ENCODE data around the gene CRTC3. TPM values are rescaled to one million over a fixed set of nuclear protein-coding genes. Genes with fewer than 3 reads are reported as not detected.
"Not testable (repeated sequence)": the region's sequence is repeated elsewhere in the genome, so short reads cannot be mapped to it uniquely, and the experiment has no call there.

The CRTC3 gene
- total RNA-seq, 1 donor from 2014 or later = 13.9 TPM

DNA sequence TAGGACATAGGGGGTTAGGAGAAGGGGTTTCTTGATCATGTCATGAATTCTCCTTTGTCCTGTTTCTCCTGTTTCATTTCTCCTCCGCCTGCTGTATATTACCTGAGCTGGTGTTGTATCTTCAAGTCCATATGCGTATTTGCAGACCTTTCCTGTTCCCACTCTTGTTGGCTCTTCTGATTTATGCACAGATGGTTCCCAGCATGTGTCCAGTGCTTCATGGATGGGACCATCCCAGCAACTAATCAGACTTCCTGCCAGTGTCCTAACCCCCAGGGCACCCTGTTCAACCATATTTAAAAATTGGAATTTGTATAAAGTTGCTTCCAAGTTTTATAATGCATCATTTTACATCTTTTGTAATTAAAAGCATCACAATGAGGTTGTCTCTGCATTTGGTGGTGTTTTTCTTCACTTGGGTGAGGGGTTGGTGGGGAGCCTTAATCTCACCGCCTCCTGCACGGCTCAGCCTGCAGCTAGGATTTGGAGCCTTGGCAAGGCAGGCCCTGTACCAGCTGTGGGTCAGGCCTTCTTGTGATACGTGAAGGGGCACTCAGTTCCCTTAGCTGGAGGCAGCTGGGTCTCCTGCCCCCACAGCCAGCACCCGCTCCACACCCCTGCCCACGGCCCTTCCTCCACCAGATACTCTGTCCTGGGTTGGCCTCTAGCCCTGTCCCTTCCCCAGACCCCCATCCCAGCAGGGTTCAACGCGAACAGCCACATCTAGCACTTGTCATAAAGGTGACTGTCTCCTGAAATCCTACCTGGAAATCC lies 115.4 kb downstream of the CRTC3 start:
- FAIRE-seq (no peak), DNase-seq (ENCODE audit: low spot score in 2 of 2) (no peak)

DNA sequence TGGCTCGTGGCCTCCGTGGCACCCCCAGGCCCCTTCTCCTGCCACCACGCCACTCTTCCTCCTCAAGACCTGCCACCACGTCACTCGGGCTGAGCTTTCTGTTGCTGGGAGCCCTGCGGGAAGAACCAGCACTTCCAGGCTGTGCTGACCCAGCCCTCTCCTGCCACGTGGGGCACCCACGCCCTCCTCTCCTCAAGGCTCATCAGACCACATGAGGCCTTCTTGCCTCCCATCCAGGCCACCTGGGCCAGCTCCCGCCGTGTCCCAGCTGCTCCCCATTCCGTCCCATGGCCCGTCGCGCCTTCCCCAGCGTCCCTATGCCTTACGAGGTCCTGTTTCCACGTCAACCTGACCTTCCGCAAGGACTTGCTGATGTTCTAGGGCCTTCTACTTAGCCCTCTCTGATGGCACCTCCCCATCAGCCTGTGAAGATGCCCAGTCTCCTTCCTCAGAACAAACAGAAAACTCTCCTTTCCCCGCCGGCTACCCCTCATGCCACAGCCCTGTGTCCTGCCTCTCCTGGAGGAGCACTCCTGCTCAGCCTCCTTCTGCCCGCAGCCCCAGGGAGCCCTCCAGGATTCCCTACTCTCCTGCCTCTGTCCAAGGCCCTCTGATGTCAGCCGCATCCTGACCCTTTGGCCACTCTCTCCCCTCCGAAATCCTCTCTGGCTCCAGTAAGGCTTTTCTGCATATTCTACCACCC lies 116.3 kb downstream of the CRTC3 start:
- DNase-seq (ENCODE audit: low spot score in 2 of 2) = no peak

DNA sequence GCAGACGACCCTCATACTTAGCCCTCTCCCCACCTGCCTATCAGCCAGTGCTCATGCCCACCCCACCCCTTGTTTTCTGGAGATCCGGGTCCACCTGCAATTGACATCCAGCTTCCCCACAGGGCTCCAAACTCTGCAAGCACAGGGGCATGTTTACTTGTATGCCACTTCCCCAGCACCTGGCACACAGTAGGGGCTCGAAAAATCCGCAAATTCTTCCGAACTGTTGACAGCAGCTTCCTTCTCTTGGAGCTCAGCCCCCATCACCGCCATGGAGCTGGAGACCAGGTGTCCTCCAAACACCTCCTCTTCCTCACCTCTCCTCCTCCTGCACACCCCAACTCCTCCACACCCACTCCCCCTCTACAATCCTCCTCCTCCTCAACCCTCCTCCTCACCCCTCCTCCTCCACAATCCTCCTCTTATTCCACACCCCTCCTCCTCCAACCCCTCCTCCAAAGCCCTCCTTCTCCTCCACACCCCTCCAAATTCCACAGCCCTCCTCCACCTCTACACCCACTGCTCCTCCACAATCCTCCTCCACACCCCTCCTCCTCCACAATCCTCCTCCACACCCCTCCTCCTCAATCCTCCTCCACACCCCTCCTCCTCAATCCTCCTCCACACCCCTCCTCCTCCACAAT lies 117.1 kb downstream of the CRTC3 start:
- DNase-seq (ENCODE audit: low spot score in 2 of 2) (no peak), FAIRE-seq (no peak)

More for the DNA sequence above, 116.3 kb downstream of the CRTC3 start:
- no peak for FAIRE-seq

DNA sequence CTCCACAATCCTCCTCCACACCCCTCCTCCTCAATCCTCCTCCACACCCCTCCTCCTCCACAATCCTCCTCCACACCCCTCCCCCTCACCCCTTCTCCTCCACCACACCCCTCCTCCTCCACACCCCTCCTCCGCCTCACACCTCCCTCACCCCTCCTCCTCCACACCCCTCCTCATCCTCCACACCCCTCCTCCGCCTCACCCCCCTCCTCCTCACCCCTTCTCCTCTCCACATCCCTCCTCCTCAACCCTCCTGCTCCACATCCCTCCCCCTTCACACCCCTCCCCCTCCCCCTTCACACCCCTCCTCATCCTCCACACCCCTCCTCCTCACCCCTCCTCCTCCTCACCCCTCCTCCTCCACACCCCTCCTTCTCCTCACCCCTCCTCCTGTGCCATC lies 117.6 kb downstream of the CRTC3 start:
- DNase-seq (ENCODE audit: low spot score in 2 of 2) (no peak), FAIRE-seq (no peak)

DNA sequence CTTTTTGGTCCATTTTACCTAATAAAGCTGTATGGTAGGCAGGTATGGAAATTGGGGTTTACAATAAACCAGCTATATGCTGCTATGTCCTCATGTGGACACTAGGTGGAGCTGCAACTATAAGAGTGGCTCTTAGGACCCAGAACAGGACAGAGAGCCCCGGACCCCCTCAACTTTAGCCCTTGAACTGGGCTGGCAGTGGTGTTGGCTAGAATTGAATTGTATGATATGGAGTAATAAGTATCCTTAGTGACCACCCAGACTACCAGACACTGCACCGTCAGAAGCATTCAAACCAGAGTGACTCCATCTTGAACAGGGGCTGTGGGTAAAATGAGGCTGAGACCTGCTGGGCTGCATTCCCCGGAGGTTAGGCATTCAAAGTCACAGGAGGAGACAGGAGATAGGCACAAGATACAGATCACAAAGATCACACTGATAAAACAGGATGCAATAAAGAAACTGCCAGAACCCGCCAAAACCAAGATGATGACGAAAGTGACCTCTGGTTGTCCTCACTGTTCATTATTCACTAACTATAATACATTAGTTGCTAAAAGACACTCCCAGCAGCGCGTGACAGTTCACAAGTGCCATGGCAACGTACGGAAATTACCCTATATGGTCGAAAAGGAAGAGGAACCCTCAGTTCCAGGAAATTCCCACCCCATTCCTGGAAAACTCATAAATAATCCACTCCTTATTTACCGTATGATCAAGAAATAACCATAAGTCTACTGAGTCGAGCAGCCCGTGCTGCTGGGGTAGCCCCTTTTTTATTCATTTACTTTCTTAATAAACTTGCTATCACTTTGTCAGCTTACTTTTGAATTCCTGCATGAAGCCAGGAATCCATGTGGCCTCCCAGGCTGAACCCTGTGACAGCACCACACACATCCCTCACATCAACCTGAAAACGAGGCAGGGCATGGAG lies 118.7 kb downstream of the CRTC3 start:
- peak; percentile 63 to 73 for DNase-seq (ENCODE audit: low spot score in 2 of 2)
- FAIRE-seq = no peak

DNA sequence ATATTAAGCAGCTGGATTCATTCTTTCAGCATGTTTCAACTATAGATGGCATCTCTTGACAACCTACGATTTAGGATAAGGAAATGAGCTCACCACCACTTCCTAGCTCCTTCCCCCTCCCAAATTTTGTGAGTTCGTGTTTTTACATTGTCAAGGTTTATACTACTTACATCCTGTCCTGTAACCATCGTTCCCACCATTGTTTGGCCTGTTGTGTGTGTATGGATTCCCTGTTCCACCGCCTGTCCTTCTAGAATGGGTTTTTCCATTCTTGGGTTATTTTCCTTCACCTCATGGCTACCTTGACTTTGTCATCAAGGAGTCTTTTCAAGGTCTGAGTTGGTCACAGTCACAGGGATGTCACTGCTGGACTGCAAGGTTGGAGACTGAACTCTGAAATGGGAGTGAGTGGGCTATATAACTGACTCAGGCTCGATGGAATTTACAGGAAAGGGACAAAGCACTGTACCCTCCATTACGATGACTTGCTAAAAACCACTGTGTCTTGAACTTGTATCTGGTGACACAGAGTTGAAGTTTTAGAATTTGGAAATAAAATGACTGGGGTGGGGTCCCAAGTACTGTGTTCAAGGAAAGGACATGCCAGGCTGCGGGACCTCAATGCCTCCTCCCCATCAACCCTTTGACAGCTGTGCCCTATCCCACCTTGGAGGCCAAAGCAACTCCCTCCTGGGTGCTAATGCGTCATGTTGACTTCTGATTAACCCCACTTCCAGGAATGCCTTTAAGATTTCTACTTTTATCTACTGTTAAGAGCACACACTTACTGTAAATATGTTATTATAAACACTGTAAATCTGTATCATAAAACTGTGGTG lies 120.6 kb downstream of the CRTC3 start:
- FAIRE-seq = no peak
- no peak for DNase-seq (ENCODE audit: low spot score in 2 of 2)

DNA sequence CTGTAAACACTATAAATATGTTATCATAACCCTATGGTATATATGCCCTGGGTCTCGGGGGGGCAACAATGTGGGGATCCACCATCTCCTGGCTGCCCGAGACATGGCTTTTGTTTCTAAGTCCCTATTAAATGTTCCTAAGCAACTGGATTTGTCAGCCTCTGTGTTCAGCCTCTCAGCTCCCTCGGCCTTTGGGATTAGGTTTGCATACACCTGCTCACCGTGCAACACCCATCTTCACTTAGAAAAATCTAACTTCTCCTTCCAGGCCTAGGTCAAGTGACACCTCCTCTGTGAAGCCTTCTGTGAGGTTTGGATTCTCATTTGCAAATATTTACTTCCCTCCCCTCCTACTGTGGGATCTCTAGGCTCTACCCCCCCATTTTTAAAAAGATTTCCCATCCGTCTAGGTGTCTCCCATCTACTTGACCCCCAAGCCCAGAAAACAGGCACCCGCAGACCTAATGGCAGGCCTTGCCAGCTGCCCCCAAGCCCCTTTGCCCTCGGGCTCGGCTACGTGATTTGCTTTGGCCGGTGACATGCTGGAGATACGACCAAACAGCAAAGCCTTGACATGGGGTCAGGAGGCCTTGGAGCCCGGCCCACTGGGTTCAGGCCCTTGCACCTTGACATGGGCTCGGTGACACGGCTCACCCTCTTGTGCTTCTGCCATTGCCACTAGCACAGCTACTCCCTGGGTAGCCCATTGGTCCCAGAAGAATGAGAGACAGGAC lies 121.4 kb downstream of the CRTC3 start:
- DNase-seq (ENCODE audit: low spot score in 2 of 2) (no peak), FAIRE-seq (no peak)

DNA sequence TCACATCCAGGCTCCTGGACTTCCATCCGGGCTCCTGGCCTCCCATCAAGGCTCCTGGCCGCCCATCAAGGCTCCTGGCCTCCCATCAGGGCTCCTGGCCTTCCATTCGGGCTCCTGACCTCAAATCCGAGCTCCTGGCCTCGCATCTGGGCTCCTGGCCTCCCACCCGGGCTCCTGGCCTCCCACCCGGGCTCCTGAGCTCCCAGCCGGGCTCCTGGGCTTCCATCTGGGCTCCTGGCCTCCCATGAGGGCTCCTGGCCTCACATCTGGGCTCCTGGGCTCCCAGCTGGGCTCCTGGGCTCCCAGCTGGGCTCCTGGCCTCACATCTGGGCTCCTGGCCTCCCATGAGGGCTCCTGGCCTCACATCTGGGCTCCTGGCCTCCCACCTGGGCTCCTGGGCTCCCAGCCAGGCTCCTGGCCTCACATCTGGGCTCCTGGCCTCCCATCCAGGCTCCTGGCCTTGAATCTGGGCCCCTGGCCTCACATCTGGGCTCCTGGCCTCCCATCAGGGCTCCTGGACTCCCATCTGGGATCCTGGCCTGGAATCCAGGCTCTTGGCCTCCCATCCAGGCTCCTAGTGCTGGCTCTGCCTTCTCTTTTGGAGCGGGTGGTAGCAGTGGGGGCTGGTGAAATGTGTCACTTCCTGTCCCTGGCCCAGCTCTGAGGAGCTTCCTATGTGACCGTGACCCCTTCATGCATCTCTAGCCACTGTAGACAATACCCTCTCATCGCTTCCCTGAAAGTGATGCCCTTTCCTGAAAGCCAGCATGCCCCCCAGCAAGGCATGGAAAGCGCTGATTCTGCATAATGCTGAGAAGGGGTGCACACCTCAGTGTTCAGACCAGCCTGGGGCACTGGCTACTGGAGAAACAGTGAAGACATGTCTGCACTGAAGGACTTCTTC lies 124.8 kb downstream of the CRTC3 start:
- no peak for FAIRE-seq
- DNase-seq (ENCODE audit: low spot score in 2 of 2) = no peak

DNA sequence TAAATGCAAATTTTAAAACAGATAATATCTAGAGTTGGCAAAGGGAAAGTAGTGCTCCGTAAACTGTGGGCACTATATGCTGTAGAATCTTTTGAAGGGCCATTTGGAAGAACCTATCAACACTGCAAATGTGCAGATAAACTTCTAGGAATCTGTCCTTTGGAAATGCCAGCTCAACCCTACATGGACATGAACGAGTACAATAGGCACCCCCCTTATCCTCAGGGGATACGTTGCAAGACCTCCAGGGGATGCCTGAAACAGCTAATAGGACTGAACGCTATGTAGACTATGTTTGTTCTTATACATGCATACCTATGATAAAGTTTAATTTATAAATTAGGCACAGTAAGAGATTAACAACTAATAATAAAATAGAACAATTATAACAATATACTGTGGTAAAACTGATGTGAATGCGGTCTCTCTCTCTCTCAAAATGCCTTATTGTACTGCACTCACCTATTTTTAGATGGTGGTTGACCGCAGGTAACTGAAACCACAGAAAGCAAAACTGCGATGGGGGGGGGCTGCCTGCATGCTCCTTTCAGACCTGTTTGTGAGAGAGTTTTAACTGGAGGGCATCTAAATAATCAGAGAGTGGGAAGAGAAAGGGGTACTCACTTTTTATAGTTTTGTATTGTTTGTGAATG lies 127.9 kb downstream of the CRTC3 start:
- not testable (repeated sequence) for FAIRE-seq; DNase-seq (ENCODE audit: low spot score in 2 of 2)

DNA sequence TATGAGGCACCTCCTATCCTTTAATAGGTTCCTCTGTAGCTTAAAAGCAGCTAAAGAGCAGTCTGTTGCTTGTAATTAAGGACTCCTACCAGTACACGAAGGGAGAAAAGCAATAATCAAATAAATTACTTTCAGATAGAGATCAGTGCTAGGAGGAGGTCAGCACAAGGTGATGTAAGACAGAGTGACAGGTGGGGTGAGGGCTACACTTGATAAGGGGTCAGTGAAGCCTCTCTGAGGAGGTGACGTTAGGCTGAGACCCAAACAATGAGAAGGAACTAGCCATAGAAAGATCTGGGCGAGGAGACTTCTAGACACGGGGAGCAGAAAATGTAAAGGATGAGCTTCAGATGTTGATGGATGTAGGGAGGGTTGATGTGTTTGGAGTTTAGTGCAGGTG lies 129.8 kb downstream of the CRTC3 start:
- no peak for FAIRE-seq
- DNase-seq (ENCODE audit: low spot score in 2 of 2) = no peak

DNA sequence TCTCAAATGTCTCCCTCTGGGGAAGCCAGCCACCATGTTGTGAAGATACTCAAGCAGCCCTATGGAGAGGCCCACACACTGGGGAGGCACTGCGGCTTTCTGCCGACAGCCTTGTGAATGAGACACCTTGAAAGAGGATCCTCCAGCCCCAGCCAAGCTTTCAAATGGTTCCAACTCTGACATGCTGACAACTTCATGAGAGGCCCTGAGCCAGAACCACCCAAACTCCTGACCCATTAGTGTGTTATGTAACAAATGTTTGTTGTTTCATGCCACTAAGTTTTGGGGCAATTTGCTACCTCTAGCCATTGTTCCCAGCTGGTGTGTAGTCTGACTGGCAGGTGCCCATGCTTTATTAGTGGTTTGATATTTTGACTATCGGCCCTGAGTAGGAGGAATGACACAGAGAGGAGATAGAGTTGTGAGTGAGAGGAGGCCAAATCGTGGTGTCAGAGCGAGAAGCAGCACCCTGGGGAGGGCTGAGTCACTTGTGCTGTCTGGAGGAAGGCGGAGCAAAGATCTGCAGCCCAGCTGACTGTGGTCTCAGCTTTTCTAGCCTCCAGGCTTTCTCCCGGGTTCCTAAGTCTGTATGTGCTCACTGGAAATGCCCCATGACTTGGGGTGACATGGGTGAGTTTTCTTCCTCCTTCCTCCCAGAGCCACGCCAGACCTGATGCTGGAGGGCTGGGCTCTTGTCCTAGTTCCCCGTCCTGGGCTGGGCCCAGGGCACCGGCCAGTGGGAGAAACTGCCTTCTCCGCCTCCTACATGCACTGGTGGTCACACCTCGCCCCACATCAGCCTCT lies 130.7 kb downstream of the CRTC3 start:
- DNase-seq (ENCODE audit: low spot score in 2 of 2) (peak in 1 of 2 donors; percentile 44), FAIRE-seq (no peak)

DNA sequence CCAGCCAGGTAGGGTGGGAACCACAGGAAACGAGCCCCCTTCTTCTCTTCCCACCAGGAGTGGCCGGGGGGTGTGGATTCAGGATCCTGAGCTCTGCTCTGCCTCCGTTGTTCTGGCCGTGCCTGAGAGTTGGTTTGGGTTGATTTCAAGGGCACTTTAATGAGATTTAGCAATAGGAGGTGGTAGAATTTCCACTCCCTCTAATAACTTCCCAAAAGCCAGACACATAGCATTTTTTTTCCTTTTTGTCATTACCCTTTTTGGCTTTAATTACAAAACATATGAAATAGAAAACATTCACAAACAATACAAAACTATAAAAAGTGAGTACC lies 131.2 kb downstream of the CRTC3 start:
- DNase-seq (ENCODE audit: low spot score in 2 of 2); FAIRE-seq: not testable (repeated sequence)

DNA sequence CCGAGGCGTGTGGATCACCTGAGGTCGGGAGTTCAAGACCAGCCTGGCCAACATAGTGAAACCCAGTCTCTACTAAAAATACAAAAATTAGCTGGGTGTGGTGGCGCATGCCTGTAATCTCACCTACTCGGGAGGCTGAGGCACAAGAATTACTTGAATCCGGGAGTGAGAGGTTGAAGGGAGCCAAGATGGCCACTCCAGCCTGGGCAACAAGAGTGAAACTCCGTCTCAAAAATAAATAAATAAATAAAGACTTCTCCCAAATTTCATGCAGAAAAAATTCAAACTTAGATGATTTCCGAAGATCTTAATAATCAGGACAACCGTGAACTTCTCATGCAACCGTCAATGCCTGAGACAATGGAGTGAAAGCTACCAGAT lies 134.3 kb downstream of the CRTC3 start:
- not testable (repeated sequence) for DNase-seq (ENCODE audit: low spot score in 2 of 2); FAIRE-seq

DNA sequence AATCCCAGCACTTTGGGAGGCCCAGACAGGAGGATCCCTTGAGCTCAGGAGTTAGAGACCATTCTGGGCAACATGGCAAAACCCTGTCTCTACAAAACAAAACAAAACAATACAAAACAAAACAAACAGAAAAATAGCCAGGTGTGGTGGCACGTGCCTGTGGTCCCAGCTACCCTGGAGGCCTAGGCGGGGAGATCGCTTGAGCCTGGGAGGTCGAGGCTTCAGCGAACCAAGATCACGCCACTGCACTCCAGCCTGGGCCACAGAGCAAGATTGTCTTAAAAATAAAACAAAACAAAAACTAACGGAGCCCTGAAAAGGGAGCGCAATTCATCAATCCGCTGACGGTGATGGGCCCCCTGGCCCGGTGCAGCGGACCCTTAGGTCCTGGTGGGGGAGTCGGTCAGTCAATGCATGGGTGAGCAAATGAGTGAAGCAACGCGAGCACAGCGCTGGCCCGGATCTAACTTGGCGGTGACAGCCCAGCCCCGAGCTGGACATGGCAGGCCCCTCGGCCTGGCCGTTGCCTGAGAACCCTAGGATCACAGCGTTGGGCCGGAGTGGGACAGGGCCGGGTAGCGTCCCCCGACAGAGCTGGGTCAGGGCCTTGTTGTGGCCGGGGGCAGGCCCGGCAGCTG lies 135.0 kb downstream of the CRTC3 start:
- FAIRE-seq = no peak
- DNase-seq (ENCODE audit: low spot score in 2 of 2) = peak in 1 of 2 donors; percentile 64

DNA sequence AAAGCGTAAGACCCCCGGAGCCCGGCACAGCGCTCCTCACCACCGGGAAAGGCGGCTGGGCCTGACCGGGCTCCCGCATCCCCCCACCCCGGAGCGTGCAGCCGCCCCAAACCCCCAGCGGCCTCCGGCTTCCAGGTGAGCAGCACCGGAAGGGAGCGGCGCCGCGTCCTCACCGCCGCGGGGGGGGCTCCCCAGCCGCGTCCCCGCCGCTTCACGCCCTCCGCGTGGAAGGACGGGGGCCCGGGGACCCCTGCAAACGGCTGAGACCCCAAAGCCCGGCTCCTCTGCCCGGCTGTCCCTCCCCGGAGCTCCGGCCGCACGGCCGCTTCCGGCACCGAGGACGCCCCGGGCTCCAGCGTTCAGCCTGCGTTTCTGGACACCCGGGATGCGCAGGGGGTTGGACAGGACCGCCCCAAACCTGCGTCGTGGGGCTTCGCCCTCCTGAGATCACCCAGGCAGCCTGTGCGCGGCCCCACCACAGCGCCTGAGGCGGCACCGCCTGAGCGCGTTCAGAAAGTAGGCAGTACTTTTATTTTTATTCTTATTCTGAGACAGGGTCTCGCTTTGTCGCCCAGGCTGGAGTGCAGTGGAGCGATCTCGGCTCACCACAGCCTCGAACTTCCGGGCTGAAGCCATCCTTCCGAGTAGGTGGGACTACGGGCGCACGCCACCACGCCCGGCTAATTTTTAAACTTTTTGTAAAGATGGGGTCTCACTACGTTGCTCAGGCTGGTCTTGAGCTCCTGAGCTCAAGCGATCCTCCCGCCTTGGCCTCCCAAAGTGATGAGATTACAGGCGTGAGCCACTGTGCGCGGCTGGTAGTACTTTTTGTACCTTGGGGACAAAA lies 135.8 kb downstream of the CRTC3 start:
- FAIRE-seq = no peak
- peak; percentile 49 to 70 for DNase-seq (ENCODE audit: low spot score in 2 of 2)
